ENCODE measurements around the gene ICAM2. TPM values are rescaled to one million over a fixed set of nuclear protein-coding genes. Genes with fewer than 3 reads are reported as not detected.

ICAM2 gene
- total and polyA plus RNA-seq, 2 donors (not counting 3 experiments of a cell fraction or from before 2014, with no cell fraction given), result 586 to 2,377 TPM

DNA sequence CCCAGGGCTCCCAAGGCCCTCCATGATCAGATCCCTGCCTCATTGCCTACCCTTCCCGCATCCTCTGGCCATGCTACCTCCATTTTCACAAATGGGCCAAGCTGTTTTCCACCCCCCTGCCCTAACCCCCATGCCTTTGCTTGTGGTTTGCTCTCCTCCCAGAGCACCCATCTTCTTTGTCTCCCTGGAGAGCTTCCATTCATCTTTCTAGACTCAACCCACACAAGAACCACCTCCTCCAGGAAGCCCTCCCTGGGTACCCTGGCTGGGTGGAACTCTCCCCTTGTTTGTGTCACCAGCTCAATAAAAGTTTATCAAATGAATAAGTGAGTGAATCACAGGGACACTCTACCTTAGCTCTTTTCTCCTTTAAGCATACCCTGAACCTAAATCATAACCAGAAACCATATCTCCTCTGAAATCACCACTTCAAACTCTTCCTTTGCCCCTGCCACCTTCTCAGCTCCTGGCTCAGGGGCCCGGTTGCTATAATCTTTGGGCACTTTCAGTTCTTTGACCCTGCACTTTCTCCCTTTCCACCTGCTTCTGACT lies 44.8 kb downstream of the ICAM2 start:
- POLR2A ChIA-PET, result interaction anchor here (0.6 to 1.0 kb wide), 2 partner anchors 8 to 39 kb away, joined by 3 read pairs; no protein-coding TSS in a partner anchor
- no peak for FAIRE-seq

More for the DNA sequence above, 44.8 kb downstream of the ICAM2 start:
- Histone ChIP-seq H3K9me1 (replicated peaks; ENCODE audit: control insufficient read depth, extremely low read depth, insufficient read depth, low read length) (no peaks in the 10 kb centered on the region), H3K9ac (replicated peaks; ENCODE audit: extremely low read depth, insufficient read depth, low read length) (no peak overlapping the region), H3K9me3 (replicated peaks; ENCODE audit: control insufficient read depth, insufficient read depth, low read length) (no peaks in the 10 kb centered on the region), H4K20me1 (replicated peaks; ENCODE audit: control insufficient read depth, extremely low read depth, insufficient read depth, low read length) (no peaks in the 10 kb centered on the region), H3K79me2 (ENCODE audit: control insufficient read depth, insufficient read depth, low read length) (no peaks in the 10 kb centered on the region), H3K4me3 (replicated peaks in 1 of 3; ENCODE audit: insufficient read depth in 1 of 3, low read depth in 1 of 3, low read length in 3 of 3) (no peak overlapping the region), H3K36me3 (ENCODE audit: control insufficient read depth in 2 of 2, extremely low read depth in 1 of 2, insufficient read depth in 2 of 2, low read length in 2 of 2) (no peaks in the 10 kb centered on the region), H3K4me1 (ENCODE audit: control insufficient read depth, extremely low read depth, insufficient read depth, low read length) (peaks cover 13% of the 10 kb centered on the region), H2AFZ (ENCODE audit: low read depth, low read length) (no peak overlapping the region), H3K27me3 (ENCODE audit: control insufficient read depth in 2 of 2, insufficient read depth in 2 of 2, low read length in 2 of 2) (no peaks in the 10 kb centered on the region), H3K4me2 (ENCODE audit: insufficient read depth, low read length) (no peak overlapping the region), H3K27ac (ENCODE audit: insufficient read depth, low read depth, low read length) (no peak overlapping the region)
- DNase-seq (ENCODE audit: low read depth, low spot score), result no peak
- CTCF ChIA-PET, result interaction anchor here (0.8 to 4.8 kb wide), 8 partner anchors 9 to 56 kb away, joined by 3 to 27 read pairs (median 4); no protein-coding TSS in a partner anchor
- intact Hi-C loops (cut with micrococcal nuclease) (no loop called here), dilution Hi-C loops (cut with MboI; ENCODE audit: extremely low pct_ligation_motif_present, low sequenced_read_pairs) (no loop called here)
- TF ChIP-seq POLR2A (IDR thresholded peaks at IDR 0.05; ENCODE audit: low read depth, low read length) (no peak), FOS (IDR thresholded peaks at IDR 0.05; ENCODE audit: borderline replicate concordance, insufficient read depth, low read length) (no peak), MYC (IDR thresholded peaks at IDR 0.05; ENCODE audit: low read depth, low read length) (no peak)
- TF ChIP-seq, protein P1, sequence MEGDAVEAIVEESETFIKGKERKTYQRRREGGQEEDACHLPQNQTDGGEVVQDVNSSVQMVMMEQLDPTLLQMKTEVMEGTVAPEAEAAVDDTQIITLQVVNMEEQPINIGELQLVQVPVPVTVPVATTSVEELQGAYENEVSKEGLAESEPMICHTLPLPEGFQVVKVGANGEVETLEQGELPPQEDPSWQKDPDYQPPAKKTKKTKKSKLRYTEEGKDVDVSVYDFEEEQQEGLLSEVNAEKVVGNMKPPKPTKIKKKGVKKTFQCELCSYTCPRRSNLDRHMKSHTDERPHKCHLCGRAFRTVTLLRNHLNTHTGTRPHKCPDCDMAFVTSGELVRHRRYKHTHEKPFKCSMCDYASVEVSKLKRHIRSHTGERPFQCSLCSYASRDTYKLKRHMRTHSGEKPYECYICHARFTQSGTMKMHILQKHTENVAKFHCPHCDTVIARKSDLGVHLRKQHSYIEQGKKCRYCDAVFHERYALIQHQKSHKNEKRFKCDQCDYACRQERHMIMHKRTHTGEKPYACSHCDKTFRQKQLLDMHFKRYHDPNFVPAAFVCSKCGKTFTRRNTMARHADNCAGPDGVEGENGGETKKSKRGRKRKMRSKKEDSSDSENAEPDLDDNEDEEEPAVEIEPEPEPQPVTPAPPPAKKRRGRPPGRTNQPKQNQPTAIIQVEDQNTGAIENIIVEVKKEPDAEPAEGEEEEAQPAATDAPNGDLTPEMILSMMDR (IDR thresholded peaks at IDR 0.05; ENCODE audit: extremely low read depth in 1 of 2, insufficient read depth in 1 of 2, low read depth in 1 of 2, low read length in 2 of 2), result no peak
- TF ChIP-seq, protein P2, sequence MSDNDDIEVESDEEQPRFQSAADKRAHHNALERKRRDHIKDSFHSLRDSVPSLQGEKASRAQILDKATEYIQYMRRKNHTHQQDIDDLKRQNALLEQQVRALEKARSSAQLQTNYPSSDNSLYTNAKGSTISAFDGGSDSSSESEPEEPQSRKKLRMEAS (IDR thresholded peaks at IDR 0.05; ENCODE audit: insufficient read depth, insufficient read length), result no peak
- no TSS peak for BruUV-seq (replicated peaks)
